ENCODE data around the gene ADGRL2.

The ADGRL2 gene

DNA sequence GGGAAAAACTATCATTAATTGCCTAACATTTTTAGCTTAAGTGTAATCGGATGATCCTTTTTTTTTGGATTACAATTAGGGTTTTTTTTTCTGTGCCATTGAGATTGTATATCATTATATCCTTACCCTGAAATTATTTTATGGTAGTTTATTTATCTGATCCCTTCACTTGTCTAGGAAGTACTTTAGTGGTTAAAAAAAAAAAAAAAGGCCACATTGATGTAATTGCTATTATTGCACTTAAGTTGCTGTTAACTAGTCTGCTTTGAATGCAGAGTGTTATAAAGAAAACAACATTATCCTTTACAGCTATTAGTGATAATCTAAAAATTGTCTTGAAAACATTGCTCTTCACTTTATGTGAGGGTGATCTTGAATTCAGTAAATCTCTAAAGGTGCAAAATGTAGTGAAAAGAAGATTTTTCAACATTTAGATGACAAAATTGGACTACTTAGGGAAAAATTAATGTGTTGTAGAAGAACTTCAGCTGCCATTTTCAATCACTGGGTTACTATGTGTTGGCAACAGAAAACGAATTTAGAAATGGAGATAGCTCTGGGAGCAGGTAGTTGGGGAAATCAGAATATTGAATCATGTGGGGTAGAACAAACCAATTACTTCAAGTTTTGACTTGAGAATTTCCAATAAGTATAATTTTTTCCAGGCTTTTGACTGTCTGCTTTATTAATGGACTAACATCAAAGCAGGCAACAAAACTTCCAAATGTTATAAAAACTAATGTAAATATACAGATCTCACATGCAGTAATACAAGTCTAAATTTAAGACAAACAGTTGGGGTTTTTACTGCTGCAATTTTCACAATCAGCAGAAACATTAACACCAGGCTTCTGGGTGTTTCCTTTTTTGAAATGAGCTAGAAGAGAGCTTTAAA, 5.0 kb downstream of the ADGRL2 start (continued):
- TF ChIP-seq, protein P1, sequence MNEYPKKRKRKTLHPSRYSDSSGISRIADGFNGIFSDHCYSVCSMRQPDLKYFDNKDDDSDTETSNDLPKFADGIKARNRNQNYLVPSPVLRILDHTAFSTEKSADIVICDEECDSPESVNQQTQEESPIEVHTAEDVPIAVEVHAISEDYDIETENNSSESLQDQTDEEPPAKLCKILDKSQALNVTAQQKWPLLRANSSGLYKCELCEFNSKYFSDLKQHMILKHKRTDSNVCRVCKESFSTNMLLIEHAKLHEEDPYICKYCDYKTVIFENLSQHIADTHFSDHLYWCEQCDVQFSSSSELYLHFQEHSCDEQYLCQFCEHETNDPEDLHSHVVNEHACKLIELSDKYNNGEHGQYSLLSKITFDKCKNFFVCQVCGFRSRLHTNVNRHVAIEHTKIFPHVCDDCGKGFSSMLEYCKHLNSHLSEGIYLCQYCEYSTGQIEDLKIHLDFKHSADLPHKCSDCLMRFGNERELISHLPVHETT (tag by site-specific recombination; IDR thresholded peaks at IDR 0.05), result no peak
- TF ChIP-seq, protein P2, sequence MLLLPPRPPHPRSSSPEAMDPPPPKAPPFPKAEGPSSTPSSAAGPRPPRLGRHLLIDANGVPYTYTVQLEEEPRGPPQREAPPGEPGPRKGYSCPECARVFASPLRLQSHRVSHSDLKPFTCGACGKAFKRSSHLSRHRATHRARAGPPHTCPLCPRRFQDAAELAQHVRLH (tag by site-specific recombination; IDR thresholded peaks at IDR 0.05), result no peak
- no peak for TF ChIP-seq ZNF501 (tag by site-specific recombination; IDR thresholded peaks at IDR 0.05)
- TF ChIP-seq ZNF266 (tag by site-specific recombination; IDR thresholded peaks at IDR 0.05; ENCODE audit: low read depth), result no peak
- no peak for TF ChIP-seq ZNF510 (tag by site-specific recombination; IDR thresholded peaks at IDR 0.05; ENCODE audit: insufficient replicate concordance)
- TF ChIP-seq, protein P3, sequence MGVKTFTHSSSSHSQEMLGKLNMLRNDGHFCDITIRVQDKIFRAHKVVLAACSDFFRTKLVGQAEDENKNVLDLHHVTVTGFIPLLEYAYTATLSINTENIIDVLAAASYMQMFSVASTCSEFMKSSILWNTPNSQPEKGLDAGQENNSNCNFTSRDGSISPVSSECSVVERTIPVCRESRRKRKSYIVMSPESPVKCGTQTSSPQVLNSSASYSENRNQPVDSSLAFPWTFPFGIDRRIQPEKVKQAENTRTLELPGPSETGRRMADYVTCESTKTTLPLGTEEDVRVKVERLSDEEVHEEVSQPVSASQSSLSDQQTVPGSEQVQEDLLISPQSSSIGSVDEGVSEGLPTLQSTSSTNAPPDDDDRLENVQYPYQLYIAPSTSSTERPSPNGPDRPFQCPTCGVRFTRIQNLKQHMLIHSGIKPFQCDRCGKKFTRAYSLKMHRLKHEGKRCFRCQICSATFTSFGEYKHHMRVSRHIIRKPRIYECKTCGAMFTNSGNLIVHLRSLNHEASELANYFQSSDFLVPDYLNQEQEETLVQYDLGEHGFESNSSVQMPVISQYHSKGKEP (tag by site-specific recombination; IDR thresholded peaks at IDR 0.05), result peak; percentile 68; the same call in 1 of the 2 replicates
- TF ChIP-seq, protein P4, sequence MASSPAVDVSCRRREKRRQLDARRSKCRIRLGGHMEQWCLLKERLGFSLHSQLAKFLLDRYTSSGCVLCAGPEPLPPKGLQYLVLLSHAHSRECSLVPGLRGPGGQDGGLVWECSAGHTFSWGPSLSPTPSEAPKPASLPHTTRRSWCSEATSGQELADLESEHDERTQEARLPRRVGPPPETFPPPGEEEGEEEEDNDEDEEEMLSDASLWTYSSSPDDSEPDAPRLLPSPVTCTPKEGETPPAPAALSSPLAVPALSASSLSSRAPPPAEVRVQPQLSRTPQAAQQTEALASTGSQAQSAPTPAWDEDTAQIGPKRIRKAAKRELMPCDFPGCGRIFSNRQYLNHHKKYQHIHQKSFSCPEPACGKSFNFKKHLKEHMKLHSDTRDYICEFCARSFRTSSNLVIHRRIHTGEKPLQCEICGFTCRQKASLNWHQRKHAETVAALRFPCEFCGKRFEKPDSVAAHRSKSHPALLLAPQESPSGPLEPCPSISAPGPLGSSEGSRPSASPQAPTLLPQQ (tag by site-specific recombination; IDR thresholded peaks at IDR 0.05), result no peak
- no peak for TF ChIP-seq ZNF175 (tag by site-specific recombination; IDR thresholded peaks at IDR 0.05)
- TF ChIP-seq ZBTB48 (tag by site-specific recombination; IDR thresholded peaks at IDR 0.05), result no peak
- no peak for TF ChIP-seq ZNF132 (tag by site-specific recombination; IDR thresholded peaks at IDR 0.05; ENCODE audit: borderline replicate concordance)
- no peak for TF ChIP-seq ZBTB21 (tag by site-specific recombination; IDR thresholded peaks at IDR 0.05)
- no peak for TF ChIP-seq ZNF354C (tag by site-specific recombination; IDR thresholded peaks at IDR 0.05; ENCODE audit: borderline replicate concordance, low read depth)
- TF ChIP-seq ZNF211 (tag by site-specific recombination; IDR thresholded peaks at IDR 0.05; ENCODE audit: low read depth), result no peak
- peak; percentile 73 for TF ChIP-seq ZSCAN30 (tag by site-specific recombination; IDR thresholded peaks at IDR 0.05)
- no peak for TF ChIP-seq ZNF10 (tag by site-specific recombination; IDR thresholded peaks at IDR 0.05)
- no peak for TF ChIP-seq ZNF521 (tag by site-specific recombination; IDR thresholded peaks at IDR 0.05)
- no peak for TF ChIP-seq ZNF155 (tag by site-specific recombination; IDR thresholded peaks at IDR 0.05)
- no peak for TF ChIP-seq ZNF121 (tag by site-specific recombination; IDR thresholded peaks at IDR 0.05)
- TF ChIP-seq, protein P5, sequence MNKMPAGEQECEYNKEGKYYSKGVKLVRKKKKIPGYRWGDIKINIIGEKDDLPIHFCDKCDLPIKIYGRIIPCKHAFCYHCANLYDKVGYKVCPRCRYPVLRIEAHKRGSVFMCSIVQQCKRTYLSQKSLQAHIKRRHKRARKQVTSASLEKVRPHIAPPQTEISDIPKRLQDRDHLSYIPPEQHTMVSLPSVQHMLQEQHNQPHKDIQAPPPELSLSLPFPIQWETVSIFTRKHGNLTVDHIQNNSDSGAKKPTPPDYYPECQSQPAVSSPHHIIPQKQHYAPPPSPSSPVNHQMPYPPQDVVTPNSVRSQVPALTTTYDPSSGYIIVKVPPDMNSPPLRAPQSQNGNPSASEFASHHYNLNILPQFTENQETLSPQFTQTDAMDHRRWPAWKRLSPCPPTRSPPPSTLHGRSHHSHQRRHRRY (tag by site-specific recombination; IDR thresholded peaks at IDR 0.05), result no peak
- no peak for TF ChIP-seq TRIM28 (IDR thresholded peaks at IDR 0.05; ENCODE audit: borderline replicate concordance, low read length)
- TF ChIP-seq, protein P6, sequence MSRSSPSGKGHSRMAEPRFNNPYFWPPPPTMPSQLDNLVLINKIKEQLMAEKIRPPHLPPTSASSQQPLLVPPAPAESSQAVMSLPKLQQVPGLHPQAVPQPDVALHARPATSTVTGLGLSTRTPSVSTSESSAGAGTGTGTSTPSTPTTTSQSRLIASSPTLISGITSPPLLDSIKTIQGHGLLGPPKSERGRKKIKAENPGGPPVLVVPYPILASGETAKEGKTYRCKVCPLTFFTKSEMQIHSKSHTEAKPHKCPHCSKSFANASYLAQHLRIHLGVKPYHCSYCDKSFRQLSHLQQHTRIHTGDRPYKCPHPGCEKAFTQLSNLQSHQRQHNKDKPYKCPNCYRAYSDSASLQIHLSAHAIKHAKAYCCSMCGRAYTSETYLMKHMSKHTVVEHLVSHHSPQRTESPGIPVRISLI (tag by site-specific recombination; IDR thresholded peaks at IDR 0.05), result peak; percentile 43; the same call in 1 of the 2 replicates
- TF ChIP-seq, protein P7, sequence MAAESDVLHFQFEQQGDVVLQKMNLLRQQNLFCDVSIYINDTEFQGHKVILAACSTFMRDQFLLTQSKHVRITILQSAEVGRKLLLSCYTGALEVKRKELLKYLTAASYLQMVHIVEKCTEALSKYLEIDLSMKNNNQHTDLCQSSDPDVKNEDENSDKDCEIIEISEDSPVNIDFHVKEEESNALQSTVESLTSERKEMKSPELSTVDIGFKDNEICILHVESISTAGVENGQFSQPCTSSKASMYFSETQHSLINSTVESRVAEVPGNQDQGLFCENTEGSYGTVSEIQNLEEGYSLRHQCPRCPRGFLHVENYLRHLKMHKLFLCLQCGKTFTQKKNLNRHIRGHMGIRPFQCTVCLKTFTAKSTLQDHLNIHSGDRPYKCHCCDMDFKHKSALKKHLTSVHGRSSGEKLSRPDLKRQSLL (tag by site-specific recombination; IDR thresholded peaks at IDR 0.05), result no peak
- TF ChIP-seq ZNF473 (tag by site-specific recombination; IDR thresholded peaks at IDR 0.05), result no peak
- TF ChIP-seq ZNF112 (tag by site-specific recombination; IDR thresholded peaks at IDR 0.05), result no peak
- TF ChIP-seq, protein P8, sequence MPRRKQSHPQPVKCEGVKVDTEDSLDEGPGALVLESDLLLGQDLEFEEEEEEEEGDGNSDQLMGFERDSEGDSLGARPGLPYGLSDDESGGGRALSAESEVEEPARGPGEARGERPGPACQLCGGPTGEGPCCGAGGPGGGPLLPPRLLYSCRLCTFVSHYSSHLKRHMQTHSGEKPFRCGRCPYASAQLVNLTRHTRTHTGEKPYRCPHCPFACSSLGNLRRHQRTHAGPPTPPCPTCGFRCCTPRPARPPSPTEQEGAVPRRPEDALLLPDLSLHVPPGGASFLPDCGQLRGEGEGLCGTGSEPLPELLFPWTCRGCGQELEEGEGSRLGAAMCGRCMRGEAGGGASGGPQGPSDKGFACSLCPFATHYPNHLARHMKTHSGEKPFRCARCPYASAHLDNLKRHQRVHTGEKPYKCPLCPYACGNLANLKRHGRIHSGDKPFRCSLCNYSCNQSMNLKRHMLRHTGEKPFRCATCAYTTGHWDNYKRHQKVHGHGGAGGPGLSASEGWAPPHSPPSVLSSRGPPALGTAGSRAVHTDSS (tag by site-specific recombination; IDR thresholded peaks at IDR 0.05), result no peak
- TF ChIP-seq ZXDB (tag by site-specific recombination; IDR thresholded peaks at IDR 0.05), result peak; percentile 13; the same call in 1 of the 2 replicates
- TF ChIP-seq TCF7L2 (IDR thresholded peaks at IDR 0.05; ENCODE audit: borderline replicate concordance, low read depth, low read length), result peak; percentile 89
